Right ventricle myocardium inferior (tissue), 1 donor: ENCODE measurements around the gene GRK2. TPM values are rescaled to one million over a fixed set of nuclear protein-coding genes. Genes with fewer than 3 reads are reported as not detected.
"Not testable (repeated sequence)": the region's sequence is repeated elsewhere in the genome, so short reads cannot be mapped to it uniquely, and the experiment has no call there.

Experiments used
- ATAC-seq: fragments of 200-7000 bp; cut with Tn5 transposase; one replicate; pipeline ENCODE4 v1.9.1; 2020; ENCODE audit warnings: mild to moderate bottlenecking, moderate library complexity
- DNase-seq: peaks from one replicate; pipeline ENCODE4 v3.0.0; 2021; ENCODE audit errors: missing footprints
- intact Hi-C: fragments of 100-400 bp; cut with DNase I; formaldehyde crosslinking; loops from one replicate; pipeline ENCODE4 v1.11.0; 2022
- long read RNA-seq: library from polyadenylated mRNA; unstranded; transcript quantifications from one replicate; pipeline ENCODE4 v2.0.0, GENCODE V29; 2021
- total RNA-seq: library from RNA; stranded (reverse); fragmentation: NEBNext Ultra II Directional; extraction: Animal tissue kit (Norgen Biotek cat#: 25700); gene quantifications from one replicate; pipeline ENCODE4 v1.2.1, GENCODE V29; 2021
- donor health status: DM: no; HTN: yes; CAD: no; lungs with severe emphysema.

The GRK2 gene
- 54.1 TPM for total RNA-seq
- long read RNA-seq, transcript GRK2-201 (21 exons, 3,466 nt), result major isoform, 182 of 221 reads
- long read RNA-seq, partial matches to known transcripts, result 11 of 221 reads
- long read RNA-seq, other reads (novel, unspliced or antisense), result 28 of 221 reads

GRCh38 chr11:67266449-67267187 is at the start of gene GRK2:
Gene GRK2, plus strand, starts transcription at chr11:67266473. Its CDS starts 227 bp downstream, at chr11:67266700.
- no peak for ATAC-seq
- DNase-seq, result peak; percentile 85
- intact Hi-C loops, result loop anchor here (1.0 to 2.0 kb wide), 2 partner anchors 22 to 51 kb away; partner anchors contain the start of gene ANKRD13D

- intact Hi-C loops, result no loop called here
Measured at GRCh38 chr11:67227726-67228125, 38.5 kb upstream of the GRK2 start.

DNA sequence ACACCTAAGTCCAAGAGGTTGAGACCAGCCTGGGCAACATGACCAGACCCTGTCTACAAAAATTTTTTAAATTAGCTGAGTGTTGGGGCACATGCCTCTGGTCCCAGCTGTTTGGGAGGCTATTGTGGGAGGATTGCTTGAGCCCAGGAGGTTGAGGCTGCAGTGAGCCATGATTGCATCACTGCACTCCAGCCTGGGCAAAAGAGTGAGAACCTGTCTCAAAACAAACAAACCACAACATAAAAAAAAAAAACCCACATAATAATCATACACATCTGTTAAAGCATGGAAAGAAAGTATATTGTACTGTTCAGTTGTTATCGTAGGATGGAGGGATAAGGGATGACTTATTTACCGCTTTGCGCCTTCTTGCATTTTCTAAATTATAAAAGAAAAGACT is 35.9 kb upstream of the GRK2 start:
- no peak for DNase-seq
- intact Hi-C loops, result no loop called here
- no peak for ATAC-seq

More at GRCh38 chr11:67227726-67228125, 38.5 kb upstream of the GRK2 start:
- ATAC-seq (no peak), DNase-seq (no peak)

- no peak for ATAC-seq
- DNase-seq, result no peak
- intact Hi-C loops, result no loop called here
Measured at GRCh38 chr11:67230886-67231285, 35.4 kb upstream of the GRK2 start.

DNA sequence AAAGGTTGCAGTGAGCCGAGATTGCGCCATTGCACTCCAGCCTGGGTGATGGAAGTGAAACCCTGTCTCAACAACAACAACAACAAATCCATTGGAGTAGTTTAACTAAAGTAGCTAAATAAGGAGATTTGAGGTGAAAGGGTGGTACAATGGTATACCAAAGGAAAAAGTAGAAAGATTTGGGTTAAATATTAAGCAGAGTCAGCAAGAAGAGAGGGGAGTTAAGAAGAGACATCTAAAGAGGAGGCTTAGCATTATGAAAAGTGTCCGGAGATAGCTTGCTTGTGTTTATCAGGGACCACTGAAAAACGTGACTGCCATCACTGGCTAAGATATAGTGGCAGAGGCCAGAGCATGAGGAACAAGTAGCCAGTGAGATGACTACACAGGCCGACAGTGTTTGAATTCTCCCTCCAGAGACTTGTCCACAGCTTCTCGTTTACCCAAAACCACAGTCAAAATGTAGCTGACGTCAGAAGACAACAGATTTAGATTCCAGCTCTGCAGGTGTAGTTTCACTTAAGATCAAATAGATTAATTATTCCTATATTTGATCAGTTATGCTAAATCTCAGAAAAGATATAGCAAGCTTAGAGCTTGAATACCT is 32.6 kb upstream of the GRK2 start:
- intact Hi-C loops, result no loop called here
- ATAC-seq, result no peak

GRCh38 chr11:67234571-67234970 is 31.7 kb upstream of the GRK2 start:
- intact Hi-C loops, DNase-seq, ATAC-seq: not testable (repeated sequence)

More for the DNA sequence above, 32.6 kb upstream of the GRK2 start:
- no peak for DNase-seq

- no peak for ATAC-seq
- no peak for DNase-seq
- intact Hi-C loops, result no loop called here
Measured at GRCh38 chr11:67237574-67237973, 28.7 kb upstream of the GRK2 start.

DNA sequence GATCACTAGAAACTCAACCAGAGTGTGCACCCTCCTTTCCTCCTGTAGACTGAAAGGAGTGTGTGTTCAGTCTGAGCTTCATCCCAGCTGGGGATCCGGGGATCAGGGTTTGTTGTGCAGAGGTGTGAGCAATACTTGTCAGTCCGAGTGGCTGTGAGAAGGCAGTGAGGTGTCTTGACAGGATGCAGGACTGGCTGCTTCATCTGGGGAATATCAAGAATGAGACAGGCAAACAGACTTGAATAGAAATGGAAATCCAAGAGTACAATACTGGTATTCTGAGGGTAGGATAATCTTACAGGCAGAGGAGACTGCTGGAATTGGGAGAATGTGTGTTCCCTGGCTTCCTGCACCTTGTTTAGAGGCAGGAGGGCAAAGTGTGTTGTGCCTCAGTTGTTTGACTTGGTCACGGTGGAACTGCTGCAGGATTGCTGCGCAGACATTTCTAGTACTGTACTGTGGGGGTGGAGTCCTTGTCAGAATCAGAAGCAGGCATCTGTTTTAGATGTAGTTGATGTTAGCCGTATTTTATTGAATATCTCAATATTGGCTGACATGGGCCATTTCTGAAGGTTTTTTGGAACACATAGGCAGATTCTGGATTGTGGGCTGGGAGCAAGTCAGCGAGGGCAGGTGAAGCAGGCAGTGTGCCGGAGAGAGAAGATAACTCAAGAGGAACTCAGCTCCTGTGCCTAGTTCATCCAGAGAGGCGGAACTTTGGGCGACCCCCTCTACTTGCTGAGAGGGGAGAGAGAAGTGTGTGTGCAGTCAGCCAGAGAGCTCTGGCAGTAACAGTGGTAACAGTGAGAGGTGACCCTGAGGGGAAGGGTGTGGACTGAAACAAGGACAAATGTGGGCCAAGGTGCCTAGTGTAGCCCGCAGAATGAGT is 27.1 kb upstream of the GRK2 start:
- ATAC-seq, result no peak
- DNase-seq, result no peak
- intact Hi-C loops, result loop anchor here (2.0 kb wide), 1 partner anchor 156 kb away; no protein-coding TSS in a partner anchor

- intact Hi-C loops, result loop anchor here (2.0 kb wide), 1 partner anchor 157 kb away; no protein-coding TSS in a partner anchor
- ATAC-seq (peak; percentile 98), DNase-seq (peak; percentile 96)
Measured at GRCh38 chr11:67239783-67240575, 26.3 kb upstream of the GRK2 start.

GRCh38 chr11:67240576-67241389 is 25.5 kb upstream of the GRK2 start:
- peak; percentile 16 for ATAC-seq
- intact Hi-C loops, result no loop called here
- peak; percentile 76 for DNase-seq

- no peak for DNase-seq
- intact Hi-C loops, result no loop called here
- no peak for ATAC-seq
Measured at GRCh38 chr11:67242548-67242947, 23.7 kb upstream of the GRK2 start.

DNA sequence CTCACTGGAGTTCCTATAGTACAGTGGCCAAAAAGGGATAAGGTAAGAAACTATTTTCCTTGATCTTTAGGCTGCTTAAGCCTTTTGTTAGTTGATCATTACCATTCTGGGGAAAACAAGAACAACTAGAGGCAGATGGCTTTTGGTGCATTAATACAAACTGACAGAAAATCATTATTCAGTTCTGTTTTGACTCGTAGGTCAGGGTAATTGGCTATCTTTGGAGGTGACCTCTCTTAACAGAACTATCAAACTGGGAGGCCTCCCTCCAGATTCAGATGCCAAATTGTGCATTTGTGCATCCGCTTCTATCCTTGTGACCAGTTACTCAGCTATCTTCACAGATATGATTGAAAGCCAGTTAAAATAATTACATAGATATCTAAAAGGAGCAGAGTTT is 23.2 kb upstream of the GRK2 start:
- intact Hi-C loops, result no loop called here
- DNase-seq (no peak), ATAC-seq (no peak)

GRCh38 chr11:67245046-67245445 is 21.2 kb upstream of the GRK2 start:
- ATAC-seq (no peak), DNase-seq (peak; percentile 45)
- intact Hi-C loops, result no loop called here

GRCh38 chr11:67247946-67248550 is 18.2 kb upstream of the GRK2 start:
- intact Hi-C loops, result no loop called here
- ATAC-seq, result no peak
- DNase-seq, result no peak

DNA sequence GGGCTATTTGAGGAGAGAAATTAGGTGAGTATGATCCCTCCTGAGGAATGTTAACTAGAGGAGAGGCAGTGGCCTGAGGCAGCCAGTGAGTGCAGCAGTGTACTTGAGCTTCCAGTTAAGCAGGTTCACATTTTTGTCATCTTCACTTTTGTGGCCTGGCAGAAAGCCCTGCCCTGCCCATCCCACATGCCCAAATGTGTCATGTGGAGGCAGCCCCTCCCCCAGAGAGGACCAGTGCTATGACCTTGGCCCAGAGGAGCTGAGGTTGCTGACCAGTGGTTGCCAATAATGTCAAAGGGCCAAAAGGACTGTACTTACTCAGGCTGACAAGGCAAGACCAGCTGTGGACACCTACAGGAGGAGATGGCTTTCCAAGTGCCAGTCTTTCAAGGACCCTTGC is 17.6 kb upstream of the GRK2 start:
- peak; percentile 61 for DNase-seq
- intact Hi-C loops, result no loop called here
- ATAC-seq, result peak; percentile 62

- no peak for ATAC-seq
- intact Hi-C loops, result no loop called here
- DNase-seq, result no peak
Measured at GRCh38 chr11:67250059-67251043, 15.9 kb upstream of the GRK2 start.
